Measurements from ENCODE around the gene STARD3NL. TPM values are rescaled to one million over a fixed set of nuclear protein-coding genes. Genes with fewer than 3 reads are reported as not detected.

The STARD3NL gene
- total RNA-seq, 1 experiment from 2014 or later, result 24.5 TPM

GRCh38 chr7:38191791-38192190 lies 13.7 kb downstream of the STARD3NL start:
- Mint-ChIP-seq H3K36me3 (ENCODE audit: insufficient read depth, unreplicated experiment) (peaks cover 14% of the 10 kb centered on the region), H3K4me1 (ENCODE audit: insufficient read depth, unreplicated experiment) (peaks cover 41% of the 10 kb centered on the region), H3K4me3 (ENCODE audit: unreplicated experiment) (no peak overlapping the region), H3K9me3 (ENCODE audit: unreplicated experiment) (peaks cover 13% of the 10 kb centered on the region), H3K27me3 (ENCODE audit: insufficient read depth, unreplicated experiment) (no peaks in the 10 kb centered on the region), H3K27ac (ENCODE audit: low read depth, unreplicated experiment) (no peak overlapping the region)
- CTCF ChIA-PET, result interaction anchor here (0.6 to 2.5 kb wide), 3 partner anchors 24 to 284 kb away, joined by 4 to 11 read pairs (median 6); no protein-coding TSS in a partner anchor
- no peak for DNase-seq (ENCODE audit: unreplicated experiment)
- no peak for TF ChIP-seq CTCF (IDR thresholded peaks at IDR 0.05; ENCODE audit: unreplicated experiment)
- no TSS peak for BruUV-seq (replicated peaks)
- POLR2A ChIA-PET, result interaction anchor here (0.6 to 2.6 kb wide), 6 partner anchors 11 to 742 kb away, joined by 3 to 17 read pairs (median 4); partner anchors contain the start of gene STARD3NL
- intact Hi-C loops (cut with micrococcal nuclease), result no loop called here

GRCh38 chr7:38192327-38192726 lies 14.3 kb downstream of the STARD3NL start:
- CTCF ChIA-PET, result interaction anchor here (0.6 to 2.5 kb wide), 5 partner anchors 23 to 291 kb away, joined by 3 to 11 read pairs (median 6); no protein-coding TSS in a partner anchor
- TF ChIP-seq CTCF (IDR thresholded peaks at IDR 0.05; ENCODE audit: unreplicated experiment), result no peak
- H3K4me1 Mint-ChIP-seq (ENCODE audit: insufficient read depth, unreplicated experiment), result peaks cover 41% of the 10 kb centered on the region

GRCh38 chr7:38195804-38196595 lies 18.0 kb downstream of the STARD3NL start:
- ChIA-PET POLR2A (interaction anchor here (0.6 to 4.5 kb wide), 8 partner anchors 9 to 493 kb away, joined by 3 to 32 read pairs (median 4); partner anchors contain the start of gene STARD3NL), CTCF (interaction anchor here (0.7 to 4.7 kb wide), 12 partner anchors 9 to 962 kb away, joined by 3 to 55 read pairs (median 4); no protein-coding TSS in a partner anchor)
- intact Hi-C loops (cut with micrococcal nuclease), result no loop called here
- no peak for TF ChIP-seq CTCF (IDR thresholded peaks at IDR 0.05; ENCODE audit: unreplicated experiment)
- BruUV-seq (replicated peaks), result no TSS peak
- Mint-ChIP-seq H3K27me3 (ENCODE audit: insufficient read depth, unreplicated experiment) (no peaks in the 10 kb centered on the region), H3K36me3 (ENCODE audit: insufficient read depth, unreplicated experiment) (peaks cover 13% of the 10 kb centered on the region), H3K27ac (ENCODE audit: low read depth, unreplicated experiment) (peak overlapping the region; percentile 97), H3K4me3 (ENCODE audit: unreplicated experiment) (peak overlapping the region; percentile 62), H3K9me3 (ENCODE audit: unreplicated experiment) (peaks cover 13% of the 10 kb centered on the region), H3K4me1 (ENCODE audit: insufficient read depth, unreplicated experiment) (peaks cover 22% of the 10 kb centered on the region)
- DNase-seq (ENCODE audit: unreplicated experiment), result peak; percentile 55

More at GRCh38 chr7:38192327-38192726, 14.3 kb downstream of the STARD3NL start:
- no peak for DNase-seq (ENCODE audit: unreplicated experiment)
- no TSS peak for BruUV-seq (replicated peaks)
- intact Hi-C loops (cut with micrococcal nuclease), result no loop called here
- Mint-ChIP-seq H3K9me3 (ENCODE audit: unreplicated experiment) (peaks cover 13% of the 10 kb centered on the region), H3K4me3 (ENCODE audit: unreplicated experiment) (no peak overlapping the region), H3K27me3 (ENCODE audit: insufficient read depth, unreplicated experiment) (no peaks in the 10 kb centered on the region), H3K36me3 (ENCODE audit: insufficient read depth, unreplicated experiment) (peaks cover 13% of the 10 kb centered on the region), H3K27ac (ENCODE audit: low read depth, unreplicated experiment) (no peak overlapping the region)
- POLR2A ChIA-PET, result interaction anchor here (0.7 to 2.6 kb wide), 6 partner anchors 11 to 497 kb away, joined by 3 to 17 read pairs (median 5); partner anchors contain the start of gene STARD3NL

- intact Hi-C loops (cut with micrococcal nuclease), result no loop called here
- no peak overlapping the region for H3K4me3 Mint-ChIP-seq (ENCODE audit: unreplicated experiment)
- ChIA-PET POLR2A (interaction anchor here (4.4 to 4.5 kb wide), 2 partner anchors 17 to 21 kb away, joined by 19 to 32 read pairs; partner anchors contain the start of gene STARD3NL), CTCF (interaction anchor here (0.5 to 4.7 kb wide), 8 partner anchors 14 to 1382 kb away, joined by 3 to 55 read pairs (median 5); no protein-coding TSS in a partner anchor)
- peaks cover 12% of the 10 kb centered on the region for H3K36me3 Mint-ChIP-seq (ENCODE audit: insufficient read depth, unreplicated experiment)
- no peaks in the 10 kb centered on the region for H3K27me3 Mint-ChIP-seq (ENCODE audit: insufficient read depth, unreplicated experiment)
- H3K27ac Mint-ChIP-seq (ENCODE audit: low read depth, unreplicated experiment), result peak overlapping the region; percentile 49
- no peaks in the 10 kb centered on the region for H3K9me3 Mint-ChIP-seq (ENCODE audit: unreplicated experiment)
- TF ChIP-seq CTCF (IDR thresholded peaks at IDR 0.05; ENCODE audit: unreplicated experiment), result no peak
- BruUV-seq (replicated peaks), result no TSS peak
- no peak for DNase-seq (ENCODE audit: unreplicated experiment)
- peaks cover 22% of the 10 kb centered on the region for H3K4me1 Mint-ChIP-seq (ENCODE audit: insufficient read depth, unreplicated experiment)
These were observed 20.3 kb downstream of the STARD3NL start for GRCh38 chr7:38198366-38198765.
